Measurements from ENCODE around the gene SEC61A1. TPM values are rescaled to one million over a fixed set of nuclear protein-coding genes. Genes with fewer than 3 reads are reported as not detected.

Gene SEC61A1
- total RNA-seq (2014; rRNA removed; shearing (Covaris generic)) = 250 and 253 TPM in 2 replicates
- 222 and 280 TPM in 2 replicates for polyA plus RNA-seq (2015; cell fraction: cytosol; rRNA removed)
- polyA plus RNA-seq (2015; cell fraction: nucleus; rRNA removed) = 168 and 176 TPM in 2 replicates

DNA sequence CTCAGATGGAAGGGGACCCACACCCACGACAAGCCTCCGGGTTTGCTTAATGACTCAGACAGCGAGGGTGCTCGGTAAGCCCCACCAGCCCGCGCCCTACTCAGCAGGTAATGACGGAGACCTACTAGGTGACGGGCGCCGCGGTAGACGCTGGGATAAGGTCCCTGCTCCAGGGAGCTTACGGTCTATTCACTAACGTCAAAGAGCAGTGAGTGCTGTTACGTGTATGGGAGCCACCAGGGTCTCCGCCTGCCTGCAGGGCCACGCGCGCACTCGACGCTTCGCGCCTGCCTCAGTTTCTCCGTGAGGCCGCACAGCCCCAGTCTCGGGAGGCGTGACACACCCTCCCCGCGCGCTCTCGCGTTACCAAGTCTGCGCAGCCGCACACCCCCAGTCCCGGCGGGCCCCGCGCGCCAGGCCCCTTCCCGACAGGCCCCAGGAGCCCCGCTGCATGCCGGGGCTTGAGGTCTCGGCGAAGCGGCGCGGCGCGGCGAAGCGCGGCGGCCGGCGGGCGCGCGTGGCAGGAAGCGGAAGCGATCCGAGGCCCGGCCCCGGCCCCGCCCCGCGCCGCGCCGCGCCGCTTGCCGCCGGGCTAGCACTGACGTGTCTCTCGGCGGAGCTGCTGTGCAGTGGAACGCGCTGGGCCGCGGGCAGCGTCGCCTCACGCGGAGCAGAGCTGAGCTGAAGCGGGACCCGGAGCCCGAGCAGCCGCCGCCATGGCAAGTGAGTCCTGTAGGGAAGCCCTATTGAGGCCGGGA, at the start of gene SEC61A1:
TSS of gene SEC61A1 (plus strand) at position 601 of the 758 bp plus-strand sequence. CDS start at position 717, 116 bp downstream.
- DNase-seq (ENCODE audit: low read depth, low spot score) = peak; percentile 94
- in situ Hi-C loops (cut with HindIII; ENCODE audit: low pct_unique_long_range_greater_than_20kb, low sequenced_read_pairs) = no loop called here

DNA sequence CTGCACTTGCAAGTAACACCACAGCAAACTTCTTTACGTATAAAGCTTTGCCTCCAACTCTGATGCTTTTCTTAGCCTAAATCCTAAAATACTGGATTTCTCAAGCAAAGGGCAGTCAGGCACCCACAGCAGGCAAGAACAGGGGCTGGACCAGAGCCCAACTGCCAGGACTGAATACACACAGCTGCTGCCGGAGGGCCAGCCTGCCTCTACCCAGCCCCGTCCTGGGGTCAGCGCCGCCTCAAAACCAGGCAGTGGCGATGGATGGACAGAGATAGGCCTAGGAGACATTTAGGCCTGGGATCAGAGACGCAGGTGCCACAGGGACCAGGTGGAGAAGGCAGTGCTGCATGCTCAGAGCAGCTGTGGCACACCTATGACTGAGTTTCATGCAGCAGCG, 47.6 kb upstream of the SEC61A1 start:
- in situ Hi-C loops (cut with HindIII; ENCODE audit: low pct_unique_long_range_greater_than_20kb, low sequenced_read_pairs) = no loop called here

DNA sequence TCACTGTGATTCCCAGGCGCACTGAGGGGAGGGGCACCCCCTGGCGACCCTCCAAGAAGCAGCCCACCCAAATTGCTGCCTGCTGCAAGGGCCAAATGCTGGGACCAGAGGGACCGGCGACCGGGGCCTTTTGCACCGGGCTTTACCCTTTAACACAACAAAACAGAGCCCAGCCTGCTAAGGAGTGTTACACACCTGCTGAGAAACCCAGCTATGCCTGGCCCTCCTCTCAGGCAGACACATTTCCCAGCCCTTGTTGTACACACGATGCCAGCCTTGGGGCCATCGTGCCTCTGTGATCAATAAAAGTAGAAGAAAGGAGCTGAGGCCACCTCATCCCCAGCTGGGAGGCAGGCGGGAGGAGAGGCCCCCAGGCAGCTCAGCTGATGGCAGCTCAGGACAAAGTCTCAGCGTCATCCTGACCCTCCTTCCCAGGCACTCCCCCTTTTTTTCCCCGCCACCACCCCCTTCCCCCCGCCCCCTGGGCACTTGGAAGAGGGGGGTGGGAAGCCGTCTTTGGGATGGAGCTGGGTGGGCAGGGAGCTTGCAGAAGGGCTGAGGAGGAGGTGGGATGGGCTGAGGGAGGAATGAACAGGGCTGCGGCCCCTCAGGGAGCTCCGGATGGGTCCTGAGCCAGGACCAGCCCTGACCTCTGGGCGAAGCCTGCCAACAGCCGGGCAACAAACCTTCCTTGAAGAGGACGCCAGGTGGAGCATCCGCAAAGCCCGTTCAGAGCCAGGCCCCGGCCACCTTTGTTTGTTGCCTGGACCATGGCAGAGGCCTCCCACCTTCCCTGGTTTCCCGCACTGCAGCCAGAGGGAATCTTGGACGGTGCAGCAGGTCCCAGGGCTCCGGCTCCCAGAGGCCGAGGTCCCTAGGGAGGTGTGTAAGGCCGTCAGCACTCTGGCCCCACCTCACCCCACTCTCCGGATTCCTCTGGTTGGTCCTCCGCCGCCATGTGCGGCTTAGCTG, 45.9 kb upstream of the SEC61A1 start:
- DNase-seq (ENCODE audit: low read depth, low spot score) = no peak

More for the DNA sequence above, 47.6 kb upstream of the SEC61A1 start:
- DNase-seq (ENCODE audit: low read depth, low spot score) = no peak

DNA sequence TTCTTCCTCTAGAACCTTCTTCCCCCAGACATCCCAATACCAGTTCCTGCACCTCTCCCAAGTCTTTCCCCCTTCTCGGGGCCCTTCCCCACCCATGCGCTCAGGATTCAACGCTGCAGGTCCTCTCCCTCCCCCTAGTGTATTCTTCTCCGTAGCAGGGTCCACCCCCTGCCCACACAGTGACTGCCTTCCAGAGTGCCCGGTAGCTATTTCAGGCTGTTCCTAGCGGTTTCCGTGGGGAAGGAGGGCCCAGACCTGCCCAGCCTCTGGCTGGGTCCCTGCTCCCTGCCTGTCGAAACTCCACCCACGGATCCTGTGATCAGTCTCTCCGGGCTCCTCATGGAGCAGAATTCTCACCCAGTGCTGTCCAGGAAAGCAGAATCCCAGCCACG, 45.2 kb upstream of the SEC61A1 start:
- peak; percentile 15 for DNase-seq (ENCODE audit: low read depth, low spot score)
- in situ Hi-C loops (cut with HindIII; ENCODE audit: low pct_unique_long_range_greater_than_20kb, low sequenced_read_pairs) = no loop called here

More for the DNA sequence above, 45.9 kb upstream of the SEC61A1 start:
- in situ Hi-C loops (cut with HindIII; ENCODE audit: low pct_unique_long_range_greater_than_20kb, low sequenced_read_pairs) = no loop called here

DNA sequence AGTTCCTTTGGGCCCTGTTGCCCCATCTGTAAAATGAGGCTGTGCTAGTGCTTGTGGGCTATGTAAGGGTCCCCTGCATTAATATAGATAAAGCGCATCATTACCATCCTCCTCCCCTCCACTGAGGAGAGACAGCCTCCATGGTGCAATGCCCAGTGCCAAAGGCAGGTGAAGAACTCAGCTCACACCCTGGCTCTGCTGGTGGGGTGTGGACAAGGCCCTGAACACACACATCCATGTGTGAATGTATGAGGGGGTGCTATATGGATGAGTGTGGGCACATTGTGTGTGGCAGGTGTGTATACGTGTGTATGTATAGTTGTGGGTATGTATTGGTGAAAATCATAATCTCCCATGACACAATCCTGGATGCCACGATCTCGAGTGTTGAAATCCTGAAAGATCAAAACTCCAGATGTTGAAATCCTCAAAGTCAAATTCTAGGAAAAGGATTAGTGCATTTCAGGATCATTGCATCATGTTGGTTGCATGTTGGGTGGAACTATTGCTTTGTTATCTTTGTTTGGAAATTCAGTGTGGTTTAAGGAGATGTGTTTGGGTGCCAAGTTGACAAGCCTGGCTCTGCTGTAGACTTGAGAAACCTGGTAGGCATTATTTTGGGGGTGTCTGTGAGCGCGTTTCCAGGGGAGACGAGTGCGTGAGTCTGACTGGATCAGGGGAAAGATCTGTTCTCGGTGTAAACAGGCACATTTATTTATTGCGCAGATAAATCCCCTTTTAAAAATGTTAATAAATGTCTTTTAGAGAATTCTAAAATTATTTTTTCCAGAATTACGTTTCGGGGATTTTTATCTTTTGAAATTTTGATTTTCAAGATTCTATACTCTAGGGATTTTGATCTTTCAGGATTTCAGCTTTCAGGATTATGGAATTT, 42.0 kb upstream of the SEC61A1 start:
- DNase-seq (ENCODE audit: low read depth, low spot score) = no peak
- in situ Hi-C loops (cut with HindIII; ENCODE audit: low pct_unique_long_range_greater_than_20kb, low sequenced_read_pairs) = no loop called here

DNA sequence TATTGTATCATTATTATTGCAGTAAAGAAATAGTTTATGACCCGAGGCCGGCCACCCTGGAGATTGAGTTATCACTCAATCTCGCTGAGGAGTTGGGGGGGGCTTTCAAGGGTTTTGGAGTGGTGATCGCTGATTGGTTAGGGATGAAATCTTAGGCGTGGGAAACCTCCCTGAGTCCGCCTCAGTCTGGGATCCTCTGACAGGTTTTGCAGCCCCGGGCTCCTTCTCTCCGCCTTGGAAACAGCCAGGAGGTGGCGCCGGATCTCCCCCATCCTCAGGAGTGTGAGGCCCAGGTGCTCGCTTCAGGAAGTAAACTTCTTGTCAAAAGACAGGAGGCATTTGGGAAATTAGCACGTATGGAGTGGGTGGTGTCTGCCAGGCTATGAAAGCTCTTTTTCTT, 41.1 kb upstream of the SEC61A1 start:
- peak; percentile 69 for DNase-seq (ENCODE audit: low read depth, low spot score)
- in situ Hi-C loops (cut with HindIII; ENCODE audit: low pct_unique_long_range_greater_than_20kb, low sequenced_read_pairs) = no loop called here

DNA sequence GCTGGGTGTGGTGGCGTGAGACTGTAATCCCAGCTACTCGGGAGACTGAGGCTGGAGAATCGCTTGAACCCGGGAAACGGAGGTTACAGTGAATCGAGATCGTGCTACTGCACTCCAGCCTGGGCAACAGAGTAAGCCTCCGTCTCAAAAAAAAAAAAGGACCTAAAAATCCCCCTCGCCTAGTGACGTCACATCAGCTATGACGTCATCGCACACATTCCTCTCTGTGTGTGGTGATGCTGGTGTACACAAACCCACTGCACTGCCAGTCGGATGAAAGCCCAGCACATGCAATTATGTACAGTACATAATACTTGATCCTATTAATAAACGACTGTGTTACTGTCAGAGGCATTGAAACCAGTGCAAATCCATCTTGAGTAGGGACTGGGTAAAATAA, 40.2 kb upstream of the SEC61A1 start:
- in situ Hi-C loops (cut with HindIII; ENCODE audit: low pct_unique_long_range_greater_than_20kb, low sequenced_read_pairs) = no loop called here
- no peak for DNase-seq (ENCODE audit: low read depth, low spot score)

DNA sequence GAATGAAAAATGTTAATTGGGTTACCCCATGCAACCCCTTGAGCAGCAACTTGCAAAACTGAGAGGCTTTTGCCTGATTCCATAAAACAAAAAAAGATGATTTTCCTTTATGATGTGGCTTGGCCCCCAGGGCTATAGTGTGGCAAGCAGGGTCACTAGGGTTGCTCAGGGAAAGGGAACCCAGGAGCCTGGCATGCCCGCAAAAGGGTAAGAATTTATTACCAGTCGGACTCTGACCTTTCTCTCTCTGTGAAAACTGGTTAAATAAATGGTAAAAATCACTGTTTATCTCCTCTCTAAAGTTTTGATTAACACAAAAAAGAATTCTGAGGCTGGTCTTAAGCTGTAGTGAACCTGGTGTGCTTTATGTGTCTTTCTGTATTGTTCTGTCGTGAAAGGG, 37.7 kb upstream of the SEC61A1 start:
- in situ Hi-C loops (cut with HindIII; ENCODE audit: low pct_unique_long_range_greater_than_20kb, low sequenced_read_pairs) = no loop called here
- no peak for DNase-seq (ENCODE audit: low read depth, low spot score)

DNA sequence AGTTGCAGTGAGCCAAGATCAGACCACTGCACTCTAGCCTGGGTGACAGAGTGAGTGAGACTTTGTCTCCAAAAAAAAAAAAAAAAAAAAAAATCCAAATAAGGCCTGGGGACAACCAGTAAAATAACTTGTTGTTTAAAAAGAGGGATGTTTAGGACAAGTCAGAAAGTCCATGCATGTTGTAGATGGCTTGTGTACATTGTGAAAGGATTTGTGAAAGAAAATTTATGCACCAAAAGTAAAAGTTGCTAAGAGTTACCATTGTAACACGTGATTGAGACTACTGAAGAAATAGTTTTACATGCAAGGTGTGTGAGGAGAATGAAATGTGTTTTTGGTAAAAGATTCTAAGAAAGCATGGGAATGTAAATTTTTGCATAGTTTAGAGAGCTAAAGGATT, 35.7 kb upstream of the SEC61A1 start:
- no peak for DNase-seq (ENCODE audit: low read depth, low spot score)
- in situ Hi-C loops (cut with HindIII; ENCODE audit: low pct_unique_long_range_greater_than_20kb, low sequenced_read_pairs) = no loop called here

DNA sequence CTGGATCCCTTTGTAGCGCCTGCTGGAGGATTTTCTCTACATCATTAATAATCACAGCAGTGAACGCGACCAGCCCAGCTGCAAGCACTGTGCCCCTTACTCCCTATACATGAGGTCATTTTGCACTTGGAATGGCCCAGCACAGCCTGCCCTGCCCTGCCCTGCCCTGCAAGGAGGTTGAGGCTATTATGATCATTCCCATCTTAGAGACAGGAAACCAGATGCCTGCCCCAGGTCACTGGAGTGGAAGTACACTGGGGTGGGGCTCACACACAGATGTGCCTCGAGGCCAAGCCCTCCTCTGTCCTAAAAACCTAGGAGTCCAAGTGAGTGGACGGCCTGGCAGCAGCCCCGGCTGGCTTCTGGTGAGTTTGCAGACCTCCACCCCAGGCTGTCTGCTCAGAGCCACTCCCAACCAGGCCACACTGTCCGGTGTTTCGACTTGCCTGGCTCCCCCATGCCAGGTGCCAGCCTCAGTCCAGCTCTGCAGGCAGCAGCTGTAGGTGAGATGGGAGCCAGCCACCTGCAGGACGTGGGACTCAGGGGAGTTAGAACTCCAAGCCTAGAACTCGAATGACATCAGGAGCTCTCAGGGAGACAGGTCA, 30.4 kb upstream of the SEC61A1 start:
- in situ Hi-C loops (cut with HindIII; ENCODE audit: low pct_unique_long_range_greater_than_20kb, low sequenced_read_pairs) = no loop called here

DNA sequence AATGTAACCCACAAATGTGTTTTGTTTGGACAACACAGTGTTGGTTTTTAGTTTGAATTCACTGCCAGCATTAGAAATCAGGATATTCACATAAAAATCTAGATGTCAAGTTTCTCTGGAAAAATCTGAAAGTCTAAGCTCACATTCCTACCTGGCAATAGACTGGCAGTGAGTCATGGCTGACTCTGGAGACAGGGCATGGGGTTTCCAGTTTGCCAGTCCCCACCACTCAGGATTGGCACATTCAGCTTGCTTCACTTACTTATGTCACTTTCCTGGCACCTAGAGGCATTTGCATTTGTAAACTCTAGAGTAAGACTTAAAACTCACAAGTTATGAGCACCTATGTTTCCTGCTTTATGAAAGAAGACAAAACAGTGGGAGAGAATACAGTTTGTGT, 19.1 kb upstream of the SEC61A1 start:
- in situ Hi-C loops (cut with HindIII; ENCODE audit: low pct_unique_long_range_greater_than_20kb, low sequenced_read_pairs) = no loop called here
- no peak for DNase-seq (ENCODE audit: low read depth, low spot score)

More for the DNA sequence above, 30.4 kb upstream of the SEC61A1 start:
- DNase-seq (ENCODE audit: low read depth, low spot score) = no peak

DNA sequence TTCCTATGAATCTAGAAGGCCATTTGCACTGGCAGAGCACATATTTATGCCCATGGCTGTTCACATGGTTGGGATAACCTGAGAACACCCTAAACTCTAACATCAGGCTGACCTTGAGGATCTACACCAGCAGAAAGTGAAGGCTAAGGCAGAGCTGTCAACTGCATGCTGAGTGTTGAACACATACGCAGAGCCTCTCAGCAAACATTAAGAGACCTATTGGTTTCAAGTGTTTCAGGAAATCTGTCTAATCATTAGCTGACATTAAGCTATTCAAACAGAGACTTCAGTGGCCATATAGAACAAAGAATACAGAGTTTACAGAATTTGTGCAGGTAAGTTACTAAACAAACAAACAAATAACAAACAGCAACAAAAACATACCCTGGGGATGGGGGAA, 16.1 kb upstream of the SEC61A1 start:
- DNase-seq (ENCODE audit: low read depth, low spot score) = no peak
- in situ Hi-C loops (cut with HindIII; ENCODE audit: low pct_unique_long_range_greater_than_20kb, low sequenced_read_pairs) = no loop called here

DNA sequence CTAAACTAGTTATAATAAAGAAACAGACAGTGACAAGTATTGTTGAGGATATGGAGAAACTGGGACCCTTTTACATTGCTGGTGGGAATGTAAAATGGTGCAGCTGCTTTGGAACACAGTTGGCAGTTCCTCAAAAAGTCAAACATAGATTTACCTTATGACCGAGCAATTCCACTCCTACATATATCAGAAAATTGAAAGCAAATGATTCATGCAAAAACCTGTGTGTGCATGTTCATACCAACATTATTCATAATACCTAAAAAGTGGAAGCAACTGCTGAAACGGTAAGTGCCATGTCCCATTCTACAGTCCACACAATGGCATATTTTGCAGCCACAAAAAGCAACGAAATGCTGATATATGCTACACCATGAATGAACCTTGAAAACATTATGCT, 12.2 kb upstream of the SEC61A1 start:
- in situ Hi-C loops (cut with HindIII; ENCODE audit: low pct_unique_long_range_greater_than_20kb, low sequenced_read_pairs) = no loop called here
- DNase-seq (ENCODE audit: low read depth, low spot score) = no peak

DNA sequence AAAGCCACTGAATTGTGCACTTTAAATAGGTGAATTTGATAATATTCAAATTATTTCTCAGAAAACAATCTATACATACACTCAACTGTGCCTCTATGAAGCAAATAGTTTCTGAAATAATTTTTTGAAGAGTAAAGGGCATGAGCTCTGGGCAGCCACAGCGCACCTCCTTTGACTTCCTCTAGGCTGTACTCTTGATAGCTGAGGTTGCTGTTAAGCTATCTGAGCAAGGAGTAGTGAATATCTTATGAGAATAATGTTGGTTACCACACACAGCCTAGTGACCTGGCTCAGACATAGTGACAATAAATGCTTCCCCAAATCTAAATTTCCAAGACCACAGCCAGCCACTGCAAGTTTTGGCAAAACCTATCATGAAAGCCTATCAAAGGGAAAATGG, 11.6 kb upstream of the SEC61A1 start:
- in situ Hi-C loops (cut with HindIII; ENCODE audit: low pct_unique_long_range_greater_than_20kb, low sequenced_read_pairs) = no loop called here
- no peak for DNase-seq (ENCODE audit: low read depth, low spot score)

DNA sequence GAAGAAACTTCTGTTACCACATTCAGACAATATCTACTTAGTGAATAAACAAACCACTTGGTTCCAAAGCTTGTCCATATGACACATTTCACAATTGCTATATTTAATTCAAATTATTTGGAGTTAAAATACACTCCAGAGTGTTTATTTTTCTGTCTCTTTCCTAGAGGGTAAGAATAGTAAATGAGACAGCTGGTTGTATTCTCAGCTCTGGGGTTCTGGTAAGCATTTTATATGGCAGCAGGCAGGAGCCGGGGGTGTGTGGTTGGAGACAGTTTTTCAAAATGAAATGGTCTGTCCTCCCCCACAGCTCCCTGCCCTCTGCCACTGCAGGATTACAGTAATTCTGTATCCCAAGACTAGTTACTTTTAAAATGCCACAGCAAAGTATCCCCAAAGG, 10.9 kb upstream of the SEC61A1 start:
- in situ Hi-C loops (cut with HindIII; ENCODE audit: low pct_unique_long_range_greater_than_20kb, low sequenced_read_pairs) = no loop called here
- DNase-seq (ENCODE audit: low read depth, low spot score) = no peak

DNA sequence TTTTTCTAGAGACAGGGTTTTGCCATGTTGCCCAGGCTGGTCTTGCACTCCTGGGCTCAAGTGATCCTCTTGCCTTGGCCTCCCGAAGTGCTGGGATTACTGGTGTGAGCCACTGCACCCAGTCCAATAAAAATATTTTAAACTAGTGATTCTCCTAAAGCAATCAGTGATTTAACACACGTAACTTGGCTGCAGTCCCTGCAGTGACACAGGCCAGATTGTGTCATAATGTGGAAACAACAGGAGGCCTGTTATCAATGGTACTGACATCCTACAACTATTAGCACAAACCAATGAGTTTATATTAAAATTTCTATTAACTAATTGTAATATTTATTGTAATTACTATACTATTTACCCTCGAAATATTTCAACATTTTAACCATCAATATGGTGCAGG, 1.6 kb upstream of the SEC61A1 start:
- DNase-seq (ENCODE audit: low read depth, low spot score) = no peak
- in situ Hi-C loops (cut with HindIII; ENCODE audit: low pct_unique_long_range_greater_than_20kb, low sequenced_read_pairs) = no loop called here

DNA sequence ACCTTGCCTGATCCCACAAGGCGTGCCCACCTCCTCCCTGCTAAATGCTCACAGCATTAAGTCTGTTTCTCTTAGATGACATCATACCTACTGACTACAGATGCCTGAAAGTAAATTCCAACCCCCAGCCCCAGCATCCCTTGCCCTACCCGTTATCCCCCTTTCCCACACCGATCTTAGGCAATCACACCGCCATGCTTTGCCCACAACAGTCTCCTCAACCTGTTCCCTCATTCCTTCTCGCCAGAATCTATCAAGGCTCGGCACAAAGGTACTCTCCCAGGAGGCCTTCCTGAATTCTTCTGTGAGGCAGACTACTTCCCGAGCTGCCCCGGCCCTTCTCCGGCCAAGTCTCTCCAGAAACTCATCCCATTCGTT, 789 bp upstream of the SEC61A1 start:
- in situ Hi-C loops (cut with HindIII; ENCODE audit: low pct_unique_long_range_greater_than_20kb, low sequenced_read_pairs) = no loop called here
- peak; percentile 15 for DNase-seq (ENCODE audit: low read depth, low spot score)

All from SK-MEL-5 (cell line).